Motor neuron (in vitro differentiated cells): ENCODE data around the gene PLET1. TPM values are rescaled to one million over a fixed set of nuclear protein-coding genes. Genes with fewer than 3 reads are reported as not detected.

ENCODE experiments used
- ATAC-seq, 8 experiments: fragments of 200-7000 bp; cut with Tn5 transposase; replicated peaks in 6 of 8; 2 replicates each; pipeline ENCODE4 v1.8.0; 2021; ENCODE audit warnings: mild to moderate bottlenecking in 8 of 8, moderate library complexity in 8 of 8
- H3K27ac ChIP-seq, 2 donors: fragments of 250-450 bp; sonication (Bioruptor Pico); 2 replicates each; pipeline ENCODE4 v1.9.0; 2021; ENCODE audit warnings: antibody characterized with exemption in 2 of 2, mild to moderate bottlenecking in 2 of 2, moderate library complexity in 1 of 2
- H3K4me1 ChIP-seq, 2 donors: fragments of 250-450 bp; sonication (Bioruptor Pico); replicated peaks in 1 of 2; 2 replicates each; pipeline ENCODE4 v1.6.1; 2021; ENCODE audit warnings: antibody characterized with exemption in 2 of 2, mild to moderate bottlenecking in 2 of 2, moderate library complexity in 1 of 2
- H3K4me3 ChIP-seq, 5 donors: fragments of 250-450 bp; sonication (Bioruptor Pico); 2 replicates each; pipeline ENCODE4 v1.9.0; 2021; ENCODE audit warnings: antibody characterized with exemption in 5 of 5, mild to moderate bottlenecking in 5 of 5, moderate library complexity in 4 of 5
- WGBS, 10 experiments: fragments of 450-650 bp; shearing (Covaris generic); methylation state at CpG; one replicate each; pipeline ENCODE4 v1.0.0; 2022; 5-methylcytosine and 5-hydroxymethylcytosine counted together
- in situ Hi-C, 9 experiments: fragments of 400-800 bp; cut with MboI; loops; one replicate each; pipeline ENCODE4 v1.15.0; 2021; ENCODE audit warnings: low sequenced_read_pairs in 9 of 9, low pct_unique_long_range_greater_than_20kb in 2 of 9; ENCODE audit not compliant: unreplicated experiment in 9 of 9
- total RNA-seq, 8 experiments: library from RNA; unstranded; fragments of 300-600 nt; gene quantifications; 2 replicates each; pipeline versions ENCODE4 v1.2.3 to v1.2.4, GENCODE V29; 2022

The PLET1 gene
- total RNA-seq: under 1 TPM in 5 of 8 experiments, not detected in 3; 0.16 to 0.67 (median 0.28) TPM

GRCh38 chr11:112260490-112260889 is at the start of gene PLET1:
TSS of gene PLET1 (minus strand) at chr11:112260860. CDS start at chr11:112260589, 271 bp downstream.
- no peak within 1 kb of the TSS for H3K27ac ChIP-seq

GRCh38 chr11:112310419-112310818 is 49.8 kb upstream of the PLET1 start:
- in situ Hi-C loops: loop anchor here in 2 of 9 experiments (25.0 kb wide), 1 partner anchor 252 kb away; no protein-coding TSS in a partner anchor
- 0 to 70% (median 40%) methylated on average over 1 to 2 of the region's 2 CpGs; no CpG with 5 or more reads in 5 of the 10 experiments for WGBS, 10 experiments
- no peak overlapping the region for H3K27ac ChIP-seq
- H3K4me1 ChIP-seq: peaks cover 7 to 31% of the 10 kb centered on the region in 2 donors
- no peak overlapping the region for H3K4me3 ChIP-seq
- no peak for ATAC-seq

More at GRCh38 chr11:112260490-112260889, at the start of gene PLET1:
- WGBS, 10 experiments: 30 to 100% (median 88%) methylated on average over 1 to 2 of the region's 2 CpGs; no CpG with 5 or more reads in 4 of the 10 experiments
- H3K4me1 ChIP-seq: peaks cover 5 to 6% of the 10 kb centered on the region in 2 donors
- no peak within 1 kb of the TSS for H3K4me3 ChIP-seq
- in situ Hi-C loops: loop anchor here in 1 of 9 experiments (25.0 kb wide), 1 partner anchor 173 kb away; the partner anchor contains the start of genes SDHD and TIMM8B
- peak in 3 of 8 experiments; percentile 31 to 94 (median 81) for ATAC-seq

GRCh38 chr11:112308651-112309050 is 48.0 kb upstream of the PLET1 start:
- Histone ChIP-seq H3K4me1 (peaks cover 7 to 31% of the 10 kb centered on the region in 2 donors), H3K27ac (no peak overlapping the region), H3K4me3 (no peak overlapping the region)
- WGBS, 10 experiments: 0 to 100% (median 60%) methylated on average over 1 to 2 of the region's 2 CpGs; no CpG with 5 or more reads in 1 of the 10 experiments
- in situ Hi-C loops: loop anchor here in 2 of 9 experiments (25.0 kb wide), 1 partner anchor 254 kb away; no protein-coding TSS in a partner anchor
- ATAC-seq: no peak

- in situ Hi-C loops: loop anchor here in 2 of 9 experiments (25.0 kb wide), 1 partner anchor 255 kb away; no protein-coding TSS in a partner anchor
- Histone ChIP-seq H3K4me3 (no peak overlapping the region), H3K4me1 (peaks cover 10 to 33% of the 10 kb centered on the region in 2 donors), H3K27ac (no peak overlapping the region)
- no peak for ATAC-seq
Observed at GRCh38 chr11:112307616-112308015, 47.0 kb upstream of the PLET1 start.

GRCh38 chr11:112306230-112306629 is 45.6 kb upstream of the PLET1 start:
- Histone ChIP-seq H3K27ac (peak overlapping the region in 1 of 2 donors; percentile 7), H3K4me3 (no peak overlapping the region), H3K4me1 (peaks cover 16 to 43% of the 10 kb centered on the region in 2 donors)
- peak in 5 of 8 experiments; percentile 22 to 89 (median 80) for ATAC-seq
- 14 to 89% (median 37%) methylated on average over 1 of the region's 1 CpG; no CpG with 5 or more reads in 6 of the 10 experiments for WGBS, 10 experiments
- in situ Hi-C loops: loop anchor here in 2 of 9 experiments (25.0 kb wide), 1 partner anchor 256 kb away; no protein-coding TSS in a partner anchor

- WGBS, 10 experiments: 83 to 100% (median 100%) methylated on average over 1 of the region's 1 CpG; no CpG with 5 or more reads in 7 of the 10 experiments
- Histone ChIP-seq H3K4me3 (no peak overlapping the region), H3K27ac (no peak overlapping the region), H3K4me1 (peaks cover 16 to 31% of the 10 kb centered on the region in 2 donors)
- in situ Hi-C loops: loop anchor here in 2 of 9 experiments (25.0 kb wide), 1 partner anchor 257 kb away; no protein-coding TSS in a partner anchor
- no peak for ATAC-seq
Observed at GRCh38 chr11:112304914-112305313, 44.3 kb upstream of the PLET1 start.

GRCh38 chr11:112303616-112304015 is 43.0 kb upstream of the PLET1 start:
- no peak overlapping the region for H3K4me3 ChIP-seq
- H3K27ac ChIP-seq: no peak overlapping the region
- peaks cover 16 to 31% of the 10 kb centered on the region in 2 donors for H3K4me1 ChIP-seq
- in situ Hi-C loops: loop anchor here in 2 of 9 experiments (25.0 kb wide), 1 partner anchor 259 kb away; no protein-coding TSS in a partner anchor
- WGBS, 10 experiments: 38 to 100% (median 67%) methylated on average over 1 of the region's 1 CpG; no CpG with 5 or more reads in 4 of the 10 experiments
- ATAC-seq: no peak

GRCh38 chr11:112302226-112302868 is 41.7 kb upstream of the PLET1 start:
- in situ Hi-C loops: loop anchor here in 2 of 9 experiments (25.0 kb wide), 1 partner anchor 260 kb away; no protein-coding TSS in a partner anchor
- Histone ChIP-seq H3K4me3 (no peak overlapping the region), H3K4me1 (peaks cover 16 to 31% of the 10 kb centered on the region in 2 donors), H3K27ac (no peak overlapping the region)
- peak in 5 of 8 experiments; percentile 20 to 52 (median 41) for ATAC-seq
- WGBS, 10 experiments: 8 to 87% (median 30%) methylated on average over 2 to 4 of the region's 5 CpGs

GRCh38 chr11:112300094-112300786 is 39.6 kb upstream of the PLET1 start:
- Histone ChIP-seq H3K4me1 (peaks cover 9 to 12% of the 10 kb centered on the region in 2 donors), H3K27ac (no peak overlapping the region), H3K4me3 (no peak overlapping the region)
- in situ Hi-C loops: loop anchor here in 2 of 9 experiments (25.0 kb wide), 1 partner anchor 262 kb away; no protein-coding TSS in a partner anchor
- WGBS, 10 experiments: 35 to 100% (median 70%) methylated on average over 2 to 13 of the region's 17 CpGs; no CpG with 5 or more reads in 2 of the 10 experiments
- no peak for ATAC-seq

- ATAC-seq: peak in 1 of 8 experiments; percentile 19
- Histone ChIP-seq H3K4me3 (no peak overlapping the region), H3K4me1 (peaks cover 9 to 12% of the 10 kb centered on the region in 2 donors), H3K27ac (no peak overlapping the region)
- in situ Hi-C loops: loop anchor here in 6 of 9 experiments (25.0 kb wide), 3 partner anchors 264 to 989 kb away; no protein-coding TSS in a partner anchor
- WGBS, 10 experiments: 50 to 100% (median 83%) methylated on average over 2 to 5 of the region's 9 CpGs; no CpG with 5 or more reads in 5 of the 10 experiments
Observed at GRCh38 chr11:112298535-112298934, 37.9 kb upstream of the PLET1 start.

- ATAC-seq: no peak
- Histone ChIP-seq H3K27ac (no peak overlapping the region), H3K4me3 (no peak overlapping the region), H3K4me1 (peaks cover 3 to 7% of the 10 kb centered on the region in 2 donors)
- WGBS, 10 experiments: 50 to 100% (median 88%) methylated on average over 1 to 5 of the region's 7 CpGs; no CpG with 5 or more reads in 1 of the 10 experiments
- in situ Hi-C loops: loop anchor here in 6 of 9 experiments (25.0 kb wide), 3 partner anchors 265 to 990 kb away; no protein-coding TSS in a partner anchor
Observed at GRCh38 chr11:112297248-112297866, 36.7 kb upstream of the PLET1 start.

GRCh38 chr11:112296044-112296443 is 35.4 kb upstream of the PLET1 start:
- no peak overlapping the region for H3K4me3 ChIP-seq
- in situ Hi-C loops: loop anchor here in 6 of 9 experiments (25.0 kb wide), 3 partner anchors 266 to 991 kb away; no protein-coding TSS in a partner anchor
- no peak for ATAC-seq
- H3K27ac ChIP-seq: no peak overlapping the region
- H3K4me1 ChIP-seq: peaks cover under 1 to 5% of the 10 kb centered on the region in 2 donors
- 50 to 100% (median 87%) methylated on average over 1 to 3 of the region's 4 CpGs; no CpG with 5 or more reads in 4 of the 10 experiments for WGBS, 10 experiments
